ENCODE measurements around the gene FRS3.

- TF ChIP-seq, protein P1, sequence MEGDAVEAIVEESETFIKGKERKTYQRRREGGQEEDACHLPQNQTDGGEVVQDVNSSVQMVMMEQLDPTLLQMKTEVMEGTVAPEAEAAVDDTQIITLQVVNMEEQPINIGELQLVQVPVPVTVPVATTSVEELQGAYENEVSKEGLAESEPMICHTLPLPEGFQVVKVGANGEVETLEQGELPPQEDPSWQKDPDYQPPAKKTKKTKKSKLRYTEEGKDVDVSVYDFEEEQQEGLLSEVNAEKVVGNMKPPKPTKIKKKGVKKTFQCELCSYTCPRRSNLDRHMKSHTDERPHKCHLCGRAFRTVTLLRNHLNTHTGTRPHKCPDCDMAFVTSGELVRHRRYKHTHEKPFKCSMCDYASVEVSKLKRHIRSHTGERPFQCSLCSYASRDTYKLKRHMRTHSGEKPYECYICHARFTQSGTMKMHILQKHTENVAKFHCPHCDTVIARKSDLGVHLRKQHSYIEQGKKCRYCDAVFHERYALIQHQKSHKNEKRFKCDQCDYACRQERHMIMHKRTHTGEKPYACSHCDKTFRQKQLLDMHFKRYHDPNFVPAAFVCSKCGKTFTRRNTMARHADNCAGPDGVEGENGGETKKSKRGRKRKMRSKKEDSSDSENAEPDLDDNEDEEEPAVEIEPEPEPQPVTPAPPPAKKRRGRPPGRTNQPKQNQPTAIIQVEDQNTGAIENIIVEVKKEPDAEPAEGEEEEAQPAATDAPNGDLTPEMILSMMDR (IDR thresholded peaks at IDR 0.05; ENCODE audit: poor library complexity), result no peak
- no peak for TF ChIP-seq EZH2 (IDR thresholded peaks at IDR 0.05; ENCODE audit: borderline replicate concordance)
- TF ChIP-seq EZH2phosphoT487 (IDR thresholded peaks at IDR 0.05; ENCODE audit: low read depth, severe bottlenecking, unreplicated experiment), result no peak
Measured at GRCh38 chr6:41729624-41730023, 50.1 kb downstream of the FRS3 start.

Measured in hepatocyte (in vitro differentiated cells).